GM23338 (cell line): ENCODE results near the gene IMPA2. TPM values are rescaled to one million over a fixed set of nuclear protein-coding genes. Genes with fewer than 3 reads are reported as not detected.
A peak's percentile ranks its signal among the peaks of the same experiment; 100 is the strongest.

Experiments
- ATAC-seq: fragments of 200-7000 bp; cut with Tn5 transposase; 3 replicates; pipeline ENCODE4 v1.9.1; 2020
- DNase-seq: peaks from one replicate; pipeline ENCODE4 v3.0.0-alpha.2; 2015; ENCODE audit warnings: low spot score
- H2AFZ ChIP-seq: fragments of 200-600 bp; sonication (generic); 2 replicates; pipeline ENCODE4 v1.8.0; 2016; ENCODE audit warnings: antibody characterized with exemption, mild to moderate bottlenecking, moderate library complexity
- H3F3A ChIP-seq: fragments of 200-600 bp; sonication (generic); replicated peaks from 2 replicates; pipeline ENCODE4 v1.8.0; 2017; ENCODE audit warnings: antibody characterized with exemption, mixed run types, low read depth
- H3K27ac ChIP-seq: fragments of 200-600 bp; sonication (generic); 2 replicates; pipeline ENCODE4 v1.6.1; 2016; ENCODE audit warnings: low read depth
- H3K27me3 ChIP-seq: fragments of 200-600 bp; sonication (generic); 2 replicates; pipeline ENCODE4 v1.8.0; 2016; ENCODE audit warnings: mild to moderate bottlenecking, mixed run types, moderate library complexity; ENCODE audit not compliant: insufficient read depth
- H3K36me3 ChIP-seq: fragments of 200-600 bp; sonication (generic); 2 replicates; pipeline ENCODE4 v1.8.0; 2016; ENCODE audit warnings: mild to moderate bottlenecking; ENCODE audit not compliant: insufficient read depth
- H3K4me1 ChIP-seq: fragments of 200-600 bp; sonication (generic); 2 replicates; pipeline ENCODE4 v1.8.0; 2016; ENCODE audit warnings: mild to moderate bottlenecking, moderate library complexity; ENCODE audit not compliant: insufficient read depth
- H3K4me2 ChIP-seq: fragments of 200-600 bp; sonication (generic); 2 replicates; pipeline ENCODE4 v1.7.1; 2017; ENCODE audit warnings: mixed run types
- H3K4me3 ChIP-seq: fragments of 200-600 bp; sonication (generic); 2 replicates; pipeline ENCODE4 v1.6.1; 2016; ENCODE audit warnings: mixed run types
- H3K79me2 ChIP-seq: fragments of 200-600 bp; sonication (generic); replicated peaks from 2 replicates; pipeline ENCODE4 v1.8.0; 2017; ENCODE audit warnings: mild to moderate bottlenecking; ENCODE audit not compliant: insufficient read depth
- H3K9me2 ChIP-seq: fragments of 200-600 bp; sonication (generic); 2 replicates; pipeline ENCODE4 v1.8.0; 2017; ENCODE audit not compliant: insufficient read depth
- H4K20me1 ChIP-seq: fragments of 200-600 bp; sonication (generic); replicated peaks from 2 replicates; pipeline ENCODE4 v1.8.0; 2017; ENCODE audit warnings: mild to moderate bottlenecking; ENCODE audit not compliant: insufficient read depth
- H3K27ac Mint-ChIP-seq: 2 replicates; pipeline ENCODE4 v1.8.0; 2020; ENCODE audit warnings: inconsistent platforms, mild to moderate bottlenecking, moderate library complexity, mixed read lengths
- H3K27me3 Mint-ChIP-seq: 3 replicates; pipeline ENCODE4 v1.8.0; 2022; ENCODE audit warnings: low read depth, mild to moderate bottlenecking, moderate library complexity, mixed read lengths, inconsistent platforms; ENCODE audit not compliant: insufficient read depth, poor library complexity
- H3K36me3 Mint-ChIP-seq: 3 replicates; pipeline ENCODE4 v1.8.0; 2021; ENCODE audit warnings: low read depth, mild to moderate bottlenecking, inconsistent platforms, moderate library complexity, mixed read lengths
- H3K4me1 Mint-ChIP-seq: 3 replicates; pipeline ENCODE4 v1.8.0; 2020; ENCODE audit warnings: mild to moderate bottlenecking, inconsistent platforms, mixed read lengths
- H3K4me3 Mint-ChIP-seq: 3 replicates; pipeline ENCODE4 v1.8.0; 2021; ENCODE audit warnings: moderate library complexity, mild to moderate bottlenecking, inconsistent platforms, mixed read lengths
- H3K9me3 Mint-ChIP-seq: 3 replicates; pipeline ENCODE4 v1.8.0; 2020; ENCODE audit warnings: moderate library complexity, mild to moderate bottlenecking, inconsistent platforms, mixed read lengths
- CREB1 ChIP-seq: fragments of 250-450 bp; sonication (Bioruptor Pico); IDR thresholded peaks from 2 replicates; pipeline ENCODE4 v1.5.0; 2020; ENCODE audit warnings: low read depth, mild to moderate bottlenecking, moderate library complexity
- ETS1 ChIP-seq: IDR thresholded peaks from 2 replicates; pipeline ENCODE4 v1.6.1; 2016; ENCODE audit warnings: antibody characterized with exemption
- EZH2 ChIP-seq: fragments of 200-600 bp; sonication (generic); IDR thresholded peaks from one replicate; pipeline ENCODE4 v1.8.0; 2017; ENCODE audit warnings: antibody characterized with exemption, mild to moderate bottlenecking, low read depth; ENCODE audit not compliant: unreplicated experiment
- EZH2phosphoT487 ChIP-seq: fragments of 200-600 bp; sonication (generic); IDR thresholded peaks from one replicate; pipeline ENCODE4 v1.8.1; 2018; ENCODE audit warnings: antibody characterized with exemption; ENCODE audit not compliant: unreplicated experiment
- JUNB ChIP-seq: IDR thresholded peaks from one replicate; pipeline ENCODE4 v1.6.1; 2016; ENCODE audit warnings: antibody characterized with exemption; ENCODE audit not compliant: unreplicated experiment
- NANOG ChIP-seq: IDR thresholded peaks from 2 replicates; pipeline ENCODE4 v1.6.1; 2016; ENCODE audit warnings: antibody characterized with exemption, borderline replicate concordance
- POLR2AphosphoS5 ChIP-seq: IDR thresholded peaks from 2 replicates; pipeline ENCODE4 v1.6.1; 2016; ENCODE audit warnings: antibody characterized with exemption, low read depth
- STAT1 ChIP-seq: IDR thresholded peaks from one replicate; pipeline ENCODE4 v1.6.1; 2016; ENCODE audit warnings: antibody characterized with exemption; ENCODE audit not compliant: unreplicated experiment
- ZNF114 ChIP-seq: fragments of 250-450 bp; sonication (Bioruptor Pico); IDR thresholded peaks from 2 replicates; pipeline ENCODE4 v1.5.0; 2020; ENCODE audit warnings: mild to moderate bottlenecking, moderate library complexity
- ZNF331 ChIP-seq: fragments of 250-450 bp; sonication (Bioruptor Pico); IDR thresholded peaks from 2 replicates; pipeline ENCODE4 v1.5.0; 2020; ENCODE audit warnings: low read depth, mild to moderate bottlenecking, moderate library complexity
- ZNF462 ChIP-seq: fragments of 250-450 bp; sonication (Bioruptor Pico); IDR thresholded peaks from 2 replicates; pipeline ENCODE4 v1.5.0; 2020; ENCODE audit warnings: mild to moderate bottlenecking, moderate library complexity
- polyA plus RNA-seq: library from polyadenylated mRNA; unstranded; fragments of >200 nt; fragmentation: Nextera tagmentation; extraction: Ambion mirVana; gene quantifications from 2 replicates; pipeline ENCODE4 v1.2.1, GENCODE V29; 2016
- total RNA-seq: library from RNA; depleted of rRNA; stranded (reverse); fragments of >200 nt; shearing (Covaris generic); gene quantifications from 2 replicates; pipeline ENCODE4 v1.2.3, GENCODE V29; 2014
- TF ChIP-seq, protein P1 (sequence below): IDR thresholded peaks from one replicate; pipeline ENCODE4 v1.6.1; 2018; ENCODE audit warnings: antibody characterized with exemption; ENCODE audit not compliant: unreplicated experiment

Gene IMPA2
- total and polyA plus RNA-seq, 2 experiments from 2014 or later: 50.4 to 122 TPM

DNA sequence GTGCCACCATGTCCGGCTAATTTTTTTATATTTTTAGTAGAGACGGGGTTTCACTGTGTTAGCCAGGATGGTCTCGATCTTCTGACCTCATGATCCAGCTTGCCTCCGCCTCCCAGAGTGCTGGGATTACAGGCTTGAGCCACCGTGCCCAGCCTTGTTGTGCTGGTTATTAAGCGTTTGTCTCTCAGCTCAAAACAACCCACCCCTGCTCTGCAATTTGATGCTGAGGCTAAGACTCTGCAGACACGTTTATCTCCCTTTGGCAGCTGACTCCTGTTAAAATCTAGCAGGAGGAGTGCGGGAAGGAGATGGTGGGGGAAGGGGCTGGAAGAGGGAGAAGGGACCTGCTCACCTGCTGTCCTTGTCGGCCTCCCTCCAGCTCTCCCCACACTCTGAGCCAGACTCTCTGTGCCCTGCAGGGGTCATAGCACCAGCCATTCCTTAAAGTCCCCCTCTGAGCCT is 29.9 kb upstream of the IMPA2 start:
- H3K27me3 Mint-ChIP-seq: peaks cover 9% of the 10 kb centered on the region
- Histone ChIP-seq H3K4me1 (peaks cover 32% of the 10 kb centered on the region), H3F3A (no peaks in the 10 kb centered on the region), H3K36me3 (no peaks in the 10 kb centered on the region), H3K4me2 (peak overlapping the region; percentile 48; the same call in 1 of the 2 replicates), H2AFZ (peak overlapping the region; percentile 93), H4K20me1 (no peaks in the 10 kb centered on the region), H3K79me2 (no peaks in the 10 kb centered on the region), H3K9me2 (no peaks in the 10 kb centered on the region), H3K27me3 (no peaks in the 10 kb centered on the region), H3K4me3 (no peak overlapping the region), H3K27ac (no peak overlapping the region)
- peaks cover 37% of the 10 kb centered on the region for H3K4me1 Mint-ChIP-seq
- H3K9me3 Mint-ChIP-seq: peaks cover 9% of the 10 kb centered on the region
- peak; percentile 5; the same call in 2 of the 3 replicates for ATAC-seq
- no peak overlapping the region for H3K4me3 Mint-ChIP-seq
- TF ChIP-seq EZH2phosphoT487: no peak
- no peak overlapping the region for H3K27ac Mint-ChIP-seq
- peak; percentile 31 for DNase-seq
- peaks cover 6% of the 10 kb centered on the region; the same call in 2 of the 3 replicates for H3K36me3 Mint-ChIP-seq

DNA sequence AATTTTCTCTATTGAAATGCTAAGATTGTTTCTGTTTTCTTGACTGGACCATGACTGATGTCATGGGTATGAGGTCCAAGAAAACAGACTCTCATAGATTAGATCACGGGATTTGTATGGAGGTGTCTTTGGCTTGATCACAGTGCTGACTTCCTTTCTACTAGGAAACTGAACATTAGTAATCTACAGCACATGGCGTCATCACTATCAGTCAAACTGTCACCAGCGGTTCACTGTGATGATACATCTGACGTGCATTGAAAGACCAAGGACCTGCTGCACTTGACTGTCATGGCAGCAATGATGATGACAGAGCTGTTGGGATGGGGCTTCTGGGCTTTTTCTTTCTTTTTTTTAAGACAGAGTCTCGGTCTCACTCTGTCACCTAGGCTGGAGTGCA is 28.2 kb upstream of the IMPA2 start:
- Histone ChIP-seq H3F3A (no peaks in the 10 kb centered on the region), H2AFZ (no peak overlapping the region), H4K20me1 (no peaks in the 10 kb centered on the region), H3K27ac (no peak overlapping the region), H3K4me2 (no peak overlapping the region), H3K4me1 (peaks cover 25% of the 10 kb centered on the region), H3K27me3 (no peaks in the 10 kb centered on the region), H3K4me3 (no peak overlapping the region), H3K36me3 (no peaks in the 10 kb centered on the region; the same call in 1 of the 2 replicates), H3K9me2 (no peaks in the 10 kb centered on the region), H3K79me2 (no peaks in the 10 kb centered on the region)
- H3K4me3 Mint-ChIP-seq: no peak overlapping the region
- no peak overlapping the region for H3K27ac Mint-ChIP-seq
- DNase-seq (no peak), ATAC-seq (no peak)
- H3K27me3 Mint-ChIP-seq: peaks cover 2% of the 10 kb centered on the region
- H3K4me1 Mint-ChIP-seq: peaks cover 30% of the 10 kb centered on the region
- peaks cover 21% of the 10 kb centered on the region for H3K36me3 Mint-ChIP-seq
- H3K9me3 Mint-ChIP-seq: peaks cover 25% of the 10 kb centered on the region
- TF ChIP-seq JUNB (no peak), ZNF114 (CRISPR knock-in tag) (no peak), NANOG (no peak), ZNF462 (CRISPR knock-in tag) (no peak), ETS1 (no peak), CREB1 (no peak), EZH2 (no peak), EZH2phosphoT487 (no peak), POLR2AphosphoS5 (no peak), ZNF331 (CRISPR knock-in tag) (no peak), STAT1 (no peak)
- TF ChIP-seq, protein P1, sequence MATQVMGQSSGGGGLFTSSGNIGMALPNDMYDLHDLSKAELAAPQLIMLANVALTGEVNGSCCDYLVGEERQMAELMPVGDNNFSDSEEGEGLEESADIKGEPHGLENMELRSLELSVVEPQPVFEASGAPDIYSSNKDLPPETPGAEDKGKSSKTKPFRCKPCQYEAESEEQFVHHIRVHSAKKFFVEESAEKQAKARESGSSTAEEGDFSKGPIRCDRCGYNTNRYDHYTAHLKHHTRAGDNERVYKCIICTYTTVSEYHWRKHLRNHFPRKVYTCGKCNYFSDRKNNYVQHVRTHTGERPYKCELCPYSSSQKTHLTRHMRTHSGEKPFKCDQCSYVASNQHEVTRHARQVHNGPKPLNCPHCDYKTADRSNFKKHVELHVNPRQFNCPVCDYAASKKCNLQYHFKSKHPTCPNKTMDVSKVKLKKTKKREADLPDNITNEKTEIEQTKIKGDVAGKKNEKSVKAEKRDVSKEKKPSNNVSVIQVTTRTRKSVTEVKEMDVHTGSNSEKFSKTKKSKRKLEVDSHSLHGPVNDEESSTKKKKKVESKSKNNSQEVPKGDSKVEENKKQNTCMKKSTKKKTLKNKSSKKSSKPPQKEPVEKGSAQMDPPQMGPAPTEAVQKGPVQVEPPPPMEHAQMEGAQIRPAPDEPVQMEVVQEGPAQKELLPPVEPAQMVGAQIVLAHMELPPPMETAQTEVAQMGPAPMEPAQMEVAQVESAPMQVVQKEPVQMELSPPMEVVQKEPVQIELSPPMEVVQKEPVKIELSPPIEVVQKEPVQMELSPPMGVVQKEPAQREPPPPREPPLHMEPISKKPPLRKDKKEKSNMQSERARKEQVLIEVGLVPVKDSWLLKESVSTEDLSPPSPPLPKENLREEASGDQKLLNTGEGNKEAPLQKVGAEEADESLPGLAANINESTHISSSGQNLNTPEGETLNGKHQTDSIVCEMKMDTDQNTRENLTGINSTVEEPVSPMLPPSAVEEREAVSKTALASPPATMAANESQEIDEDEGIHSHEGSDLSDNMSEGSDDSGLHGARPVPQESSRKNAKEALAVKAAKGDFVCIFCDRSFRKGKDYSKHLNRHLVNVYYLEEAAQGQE: no peak
